Endothelial cell of umbilical vein (primary cell): Measurements from ENCODE around the gene SEMA4F.

ENCODE experiments used
- JUN ChIP-seq: IDR thresholded peaks from 2 replicates; pipeline ENCODE4 v1.6.1; 2011; ENCODE audit warnings: borderline replicate concordance, low read depth; ENCODE audit not compliant: insufficient read length, insufficient read depth
- MYC ChIP-seq: IDR thresholded peaks from one replicate; pipeline ENCODE4 v1.6.1; 2011; ENCODE audit warnings: mild to moderate bottlenecking, low read depth, low read length
- POLR2A ChIP-seq: IDR thresholded peaks from 2 replicates; pipeline ENCODE4 v1.6.1; 2012; ENCODE audit warnings: low read depth, mild to moderate bottlenecking, control low read depth, low read length
- POLR2AphosphoS5 ChIP-seq: IDR thresholded peaks from 2 replicates; pipeline ENCODE4 v1.6.1; 2012; ENCODE audit warnings: low read depth, mild to moderate bottlenecking, control low read depth, low read length, moderate library complexity; ENCODE audit not compliant: insufficient read depth
- TF ChIP-seq, protein P1 (sequence below), 2 donors: IDR thresholded peaks; 1 replicate in 1 of 2; 2 replicates in 1 of 2; pipeline ENCODE4 v1.5.1; 2011; ENCODE audit warnings: low read length in 2 of 2, mild to moderate bottlenecking in 2 of 2, moderate library complexity in 2 of 2, control low read depth in 1 of 2, inconsistent platforms in 1 of 2, low read depth in 1 of 2; ENCODE audit not compliant: insufficient read depth in 1 of 2; ENCODE audit errors: extremely low read depth in 1 of 2

DNA sequence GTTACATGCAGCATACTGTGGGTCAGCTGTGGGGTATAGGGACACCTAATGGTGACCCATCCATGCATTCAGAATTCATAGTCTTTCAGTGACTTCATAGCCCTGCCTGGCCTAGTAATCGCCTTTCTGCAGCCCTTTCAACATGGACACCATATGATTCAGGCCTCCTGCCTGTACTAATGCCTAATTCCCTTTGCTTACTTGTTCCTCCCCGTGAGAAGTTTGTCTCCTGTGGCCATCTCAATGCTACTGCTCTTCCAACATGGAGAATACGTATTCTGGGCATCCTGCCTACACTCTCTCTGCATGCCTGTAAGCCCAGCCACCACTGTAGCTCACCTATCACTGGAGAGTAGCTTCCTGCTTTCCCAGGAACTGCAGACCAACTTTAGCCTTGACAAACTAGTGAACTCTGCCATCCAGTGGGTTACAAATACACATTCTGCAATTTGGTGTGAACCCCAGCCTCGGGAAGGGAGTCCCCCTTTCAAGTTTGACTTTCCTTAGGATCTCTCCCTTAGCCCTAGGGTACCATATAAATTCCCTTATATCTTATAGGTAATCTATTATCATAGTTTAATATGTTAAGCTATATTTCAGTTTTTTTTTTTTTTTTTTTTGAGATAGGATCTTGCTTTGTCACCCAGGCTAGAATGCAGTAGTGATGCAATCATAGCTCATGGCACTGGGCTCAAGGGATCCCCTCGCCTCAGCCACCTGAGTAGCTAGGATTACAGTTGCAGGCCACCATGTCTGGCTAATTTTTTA is 28.2 kb upstream of the SEMA4F start:
- TF ChIP-seq, protein P1, sequence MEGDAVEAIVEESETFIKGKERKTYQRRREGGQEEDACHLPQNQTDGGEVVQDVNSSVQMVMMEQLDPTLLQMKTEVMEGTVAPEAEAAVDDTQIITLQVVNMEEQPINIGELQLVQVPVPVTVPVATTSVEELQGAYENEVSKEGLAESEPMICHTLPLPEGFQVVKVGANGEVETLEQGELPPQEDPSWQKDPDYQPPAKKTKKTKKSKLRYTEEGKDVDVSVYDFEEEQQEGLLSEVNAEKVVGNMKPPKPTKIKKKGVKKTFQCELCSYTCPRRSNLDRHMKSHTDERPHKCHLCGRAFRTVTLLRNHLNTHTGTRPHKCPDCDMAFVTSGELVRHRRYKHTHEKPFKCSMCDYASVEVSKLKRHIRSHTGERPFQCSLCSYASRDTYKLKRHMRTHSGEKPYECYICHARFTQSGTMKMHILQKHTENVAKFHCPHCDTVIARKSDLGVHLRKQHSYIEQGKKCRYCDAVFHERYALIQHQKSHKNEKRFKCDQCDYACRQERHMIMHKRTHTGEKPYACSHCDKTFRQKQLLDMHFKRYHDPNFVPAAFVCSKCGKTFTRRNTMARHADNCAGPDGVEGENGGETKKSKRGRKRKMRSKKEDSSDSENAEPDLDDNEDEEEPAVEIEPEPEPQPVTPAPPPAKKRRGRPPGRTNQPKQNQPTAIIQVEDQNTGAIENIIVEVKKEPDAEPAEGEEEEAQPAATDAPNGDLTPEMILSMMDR (IDR thresholded peaks at IDR 0.05; ENCODE audit: extremely low read depth in 1 of 2, insufficient read depth in 1 of 2, low read depth in 1 of 2, low read length in 2 of 2), result no peak
- TF ChIP-seq POLR2AphosphoS5, result no peak
- TF ChIP-seq POLR2A, result no peak
- no peak for TF ChIP-seq MYC
- TF ChIP-seq JUN, result no peak
